ENCODE data around the gene COMP. TPM values are rescaled to one million over a fixed set of nuclear protein-coding genes. Genes with fewer than 3 reads are reported as not detected.

COMP gene
- total RNA-seq, 3 donors from 2014 or later (not counting 1 experiment from before 2014, with no cell fraction given), result not detected

DNA sequence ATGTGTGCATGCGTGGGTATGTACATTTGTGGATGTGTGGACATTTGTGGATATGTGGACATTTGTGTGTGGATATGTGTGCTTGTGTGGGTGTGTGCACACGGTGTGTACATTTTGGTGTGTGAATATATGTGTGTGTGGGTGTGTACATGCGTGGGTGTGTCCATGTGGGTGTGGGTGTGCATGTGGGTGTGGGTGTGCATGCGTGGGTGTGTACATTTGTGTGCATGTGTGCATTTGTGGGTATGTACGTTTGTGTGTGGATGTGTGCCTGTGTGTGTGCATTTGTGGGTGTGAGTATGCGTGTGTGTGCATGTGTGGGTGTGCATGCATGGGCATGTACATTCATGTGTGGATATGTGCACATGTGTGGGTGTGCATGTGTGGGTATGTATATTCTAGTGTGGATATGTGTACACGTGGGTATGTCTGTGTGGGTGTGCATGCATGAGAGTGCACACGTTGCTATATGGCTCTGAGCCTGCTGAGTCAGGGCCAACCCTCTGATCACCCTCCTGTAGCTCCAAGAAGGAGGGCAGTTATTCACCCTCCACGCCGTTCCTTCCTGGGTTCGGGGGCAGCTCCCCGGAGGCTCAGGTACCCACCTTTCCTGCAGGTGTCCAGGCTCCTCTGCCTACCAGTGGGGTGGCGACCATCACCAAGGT lies 20.3 kb downstream of the COMP start:
- Histone ChIP-seq H3K36me3 (ENCODE audit: control insufficient read depth, insufficient read depth, low read length) (no peaks in the 10 kb centered on the region), H3K4me3 (ENCODE audit: low read length) (no peak overlapping the region), H3K9me3 (ENCODE audit: control insufficient read depth, insufficient read depth, low read length) (no peaks in the 10 kb centered on the region), H3K27ac (ENCODE audit: low read length) (no peak overlapping the region), H3K4me1 (ENCODE audit: control insufficient read depth, insufficient read depth, low read length) (no peaks in the 10 kb centered on the region), H3K27me3 (ENCODE audit: control insufficient read depth, insufficient read depth, low read length) (no peaks in the 10 kb centered on the region)
- no peaks in the 10 kb centered on the region for H3K27me3 Mint-ChIP-seq (ENCODE audit: low read depth in 2 of 2)
- TF ChIP-seq, protein P1, sequence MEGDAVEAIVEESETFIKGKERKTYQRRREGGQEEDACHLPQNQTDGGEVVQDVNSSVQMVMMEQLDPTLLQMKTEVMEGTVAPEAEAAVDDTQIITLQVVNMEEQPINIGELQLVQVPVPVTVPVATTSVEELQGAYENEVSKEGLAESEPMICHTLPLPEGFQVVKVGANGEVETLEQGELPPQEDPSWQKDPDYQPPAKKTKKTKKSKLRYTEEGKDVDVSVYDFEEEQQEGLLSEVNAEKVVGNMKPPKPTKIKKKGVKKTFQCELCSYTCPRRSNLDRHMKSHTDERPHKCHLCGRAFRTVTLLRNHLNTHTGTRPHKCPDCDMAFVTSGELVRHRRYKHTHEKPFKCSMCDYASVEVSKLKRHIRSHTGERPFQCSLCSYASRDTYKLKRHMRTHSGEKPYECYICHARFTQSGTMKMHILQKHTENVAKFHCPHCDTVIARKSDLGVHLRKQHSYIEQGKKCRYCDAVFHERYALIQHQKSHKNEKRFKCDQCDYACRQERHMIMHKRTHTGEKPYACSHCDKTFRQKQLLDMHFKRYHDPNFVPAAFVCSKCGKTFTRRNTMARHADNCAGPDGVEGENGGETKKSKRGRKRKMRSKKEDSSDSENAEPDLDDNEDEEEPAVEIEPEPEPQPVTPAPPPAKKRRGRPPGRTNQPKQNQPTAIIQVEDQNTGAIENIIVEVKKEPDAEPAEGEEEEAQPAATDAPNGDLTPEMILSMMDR (IDR thresholded peaks at IDR 0.05), result no peak
- intact Hi-C loops (cut with micrococcal nuclease), result no loop called here
- peaks cover 0 to 8% of the 10 kb centered on the region in 2 donors for H3K4me1 Mint-ChIP-seq
- DNase-seq (no peak), ATAC-seq (no peak)
- H3K4me3 Mint-ChIP-seq, result no peak overlapping the region
- WGBS (ENCODE audit: insufficient coverage), result 87% methylated on average over 13 of the region's 13 CpGs
- no peak overlapping the region for H3K27ac Mint-ChIP-seq
- H3K9me3 Mint-ChIP-seq, result no peaks in the 10 kb centered on the region
- no peaks in the 10 kb centered on the region for H3K36me3 Mint-ChIP-seq

DNA sequence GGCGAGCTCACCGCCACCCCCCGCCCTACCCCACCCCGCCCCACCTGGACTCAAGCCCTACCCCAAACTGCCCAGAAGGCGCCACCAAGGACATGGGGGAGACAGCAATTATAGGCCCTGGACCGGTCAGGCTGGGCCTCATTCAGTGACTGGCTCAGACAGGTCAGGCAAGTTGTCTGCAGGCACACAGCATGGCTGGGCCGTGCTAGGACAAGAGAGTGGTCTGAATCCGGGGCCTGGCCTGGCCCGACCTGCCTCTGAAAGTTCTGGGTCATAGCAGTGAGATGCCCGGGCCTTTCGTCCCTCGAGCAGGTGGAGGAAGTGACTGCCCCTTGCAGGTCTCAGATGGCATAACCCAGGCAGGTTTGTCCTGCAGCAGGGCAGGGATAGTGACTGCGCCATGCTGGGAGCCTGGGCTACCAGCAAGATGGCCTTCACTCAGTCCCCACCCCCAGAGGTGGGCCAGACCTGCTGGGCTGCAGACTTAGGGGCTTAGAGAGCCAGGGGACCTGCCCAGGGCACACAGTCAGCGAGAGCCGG lies 21.0 kb downstream of the COMP start:
- Mint-ChIP-seq H3K9me3 (no peaks in the 10 kb centered on the region), H3K36me3 (no peaks in the 10 kb centered on the region), H3K4me3 (no peak overlapping the region), H3K27me3 (ENCODE audit: low read depth in 2 of 2) (no peaks in the 10 kb centered on the region), H3K27ac (no peak overlapping the region), H3K4me1 (peaks cover 0 to 8% of the 10 kb centered on the region in 2 donors)
- 94% methylated on average over 15 of the region's 15 CpGs for WGBS (ENCODE audit: insufficient coverage)
- ATAC-seq, result no peak
- intact Hi-C loops (cut with micrococcal nuclease), result no loop called here
- Histone ChIP-seq H3K4me1 (ENCODE audit: control insufficient read depth, insufficient read depth, low read length) (no peaks in the 10 kb centered on the region), H3K27ac (ENCODE audit: low read length) (no peak overlapping the region), H3K36me3 (ENCODE audit: control insufficient read depth, insufficient read depth, low read length) (no peaks in the 10 kb centered on the region), H3K4me3 (ENCODE audit: low read length) (no peak overlapping the region), H3K9me3 (ENCODE audit: control insufficient read depth, insufficient read depth, low read length) (no peaks in the 10 kb centered on the region), H3K27me3 (ENCODE audit: control insufficient read depth, insufficient read depth, low read length) (no peaks in the 10 kb centered on the region)
- no peak for DNase-seq
- TF ChIP-seq, protein P1 (IDR thresholded peaks at IDR 0.05), result no peak

DNA sequence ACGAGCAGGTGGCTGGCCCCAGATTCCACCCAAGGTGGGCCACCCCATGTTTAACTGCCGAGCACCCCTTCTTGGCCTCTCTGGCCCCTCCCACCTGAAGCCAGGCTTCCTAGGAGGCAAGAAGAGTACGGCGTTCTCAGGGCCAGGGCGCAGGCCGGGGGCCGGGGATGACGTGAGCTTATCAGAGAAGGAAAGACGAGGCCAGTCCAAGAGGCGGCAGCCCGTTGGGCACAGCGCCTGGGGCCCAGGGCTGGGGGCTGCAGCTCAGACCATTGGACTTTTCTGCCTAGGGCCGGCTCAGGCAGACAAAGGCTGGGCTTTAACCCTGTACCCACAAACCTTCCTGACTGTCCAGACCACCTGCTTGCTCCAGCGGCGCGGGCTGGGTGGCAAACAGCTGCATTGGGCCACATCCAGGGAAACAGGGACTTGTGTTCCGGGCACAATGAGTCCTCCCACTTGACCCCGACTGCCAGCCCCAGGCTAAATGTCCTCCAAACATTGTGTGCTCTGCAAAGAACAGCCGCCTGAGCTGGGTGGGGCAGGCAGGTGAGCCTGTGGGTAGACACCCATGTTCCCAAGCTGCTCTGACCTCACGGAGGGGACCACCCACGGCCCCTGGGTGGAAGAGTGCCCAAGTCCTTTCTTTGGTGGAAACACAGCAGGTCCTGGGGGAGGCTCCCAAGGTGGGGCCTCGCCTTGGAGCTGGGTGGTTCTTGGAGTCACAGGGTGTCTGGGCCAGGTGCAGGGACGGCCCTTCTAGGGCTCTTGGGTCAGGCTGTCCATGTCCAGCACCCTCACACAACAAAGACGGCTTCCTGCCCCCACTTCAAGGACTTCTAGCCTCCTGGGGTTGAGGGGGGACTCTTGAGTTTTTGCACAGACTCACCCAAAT lies 21.9 kb downstream of the COMP start:
- DNase-seq (no peak), ATAC-seq (no peak)
- Mint-ChIP-seq H3K36me3 (no peaks in the 10 kb centered on the region), H3K27ac (no peak overlapping the region), H3K4me1 (peaks cover 0 to 8% of the 10 kb centered on the region in 2 donors), H3K27me3 (ENCODE audit: low read depth in 2 of 2) (no peaks in the 10 kb centered on the region), H3K9me3 (no peaks in the 10 kb centered on the region), H3K4me3 (no peak overlapping the region)
- Histone ChIP-seq H3K36me3 (ENCODE audit: control insufficient read depth, insufficient read depth, low read length) (no peaks in the 10 kb centered on the region), H3K9me3 (ENCODE audit: control insufficient read depth, insufficient read depth, low read length) (no peaks in the 10 kb centered on the region), H3K27me3 (ENCODE audit: control insufficient read depth, insufficient read depth, low read length) (no peaks in the 10 kb centered on the region), H3K27ac (ENCODE audit: low read length) (no peak overlapping the region), H3K4me3 (ENCODE audit: low read length) (no peak overlapping the region), H3K4me1 (ENCODE audit: control insufficient read depth, insufficient read depth, low read length) (no peaks in the 10 kb centered on the region)
- TF ChIP-seq, protein P1 (IDR thresholded peaks at IDR 0.05), result no peak
- 96% methylated on average over 21 of the region's 24 CpGs for WGBS (ENCODE audit: insufficient coverage)
- intact Hi-C loops (cut with micrococcal nuclease), result no loop called here

Data from natural killer cell (primary cell).